Measurements from ENCODE around the gene MRPS27.

The MRPS27 gene

GRCh38 chr5:72248410-72248981, 71.5 kb downstream of the MRPS27 start:
- DNase-seq (ENCODE audit: low read depth) = peak; percentile 72
- no peak for TF ChIP-seq CTCF (IDR thresholded peaks at IDR 0.05; ENCODE audit: control insufficient read depth, insufficient read depth, low read depth, low read length, missing control alignments)

GRCh38 chr5:72246954-72247442, 73.0 kb downstream of the MRPS27 start:
- DNase-seq (ENCODE audit: low read depth) = no peak
- no peak for TF ChIP-seq CTCF (IDR thresholded peaks at IDR 0.05; ENCODE audit: control insufficient read depth, insufficient read depth, low read depth, low read length, missing control alignments)
- no peak overlapping the region for H3K4me3 ChIP-seq (ENCODE audit: control insufficient read depth, low read depth, low read length)

More at GRCh38 chr5:72248410-72248981, 71.5 kb downstream of the MRPS27 start:
- no peak overlapping the region for H3K4me3 ChIP-seq (ENCODE audit: control insufficient read depth, low read depth, low read length)

- no peak for DNase-seq (ENCODE audit: low read depth)
- TF ChIP-seq CTCF (IDR thresholded peaks at IDR 0.05; ENCODE audit: control insufficient read depth, insufficient read depth, low read depth, low read length, missing control alignments) = peak; percentile 47
- H3K4me3 ChIP-seq (ENCODE audit: control insufficient read depth, low read depth, low read length) = no peak overlapping the region
Measured at GRCh38 chr5:72245951-72246532, 74.0 kb downstream of the MRPS27 start.

GRCh38 chr5:72245546-72245945, 74.5 kb downstream of the MRPS27 start:
- no peak for DNase-seq (ENCODE audit: low read depth)
- TF ChIP-seq CTCF (IDR thresholded peaks at IDR 0.05; ENCODE audit: control insufficient read depth, insufficient read depth, low read depth, low read length, missing control alignments) = no peak
- H3K4me3 ChIP-seq (ENCODE audit: control insufficient read depth, low read depth, low read length) = no peak overlapping the region

- DNase-seq (ENCODE audit: low read depth) = peak; percentile 52
- peak; percentile 65 for TF ChIP-seq CTCF (IDR thresholded peaks at IDR 0.05; ENCODE audit: control insufficient read depth, insufficient read depth, low read depth, low read length, missing control alignments)
- H3K4me3 ChIP-seq (ENCODE audit: control insufficient read depth, low read depth, low read length) = no peak overlapping the region
Measured at GRCh38 chr5:72244862-72245371, 75.1 kb downstream of the MRPS27 start.

- no peak for DNase-seq (ENCODE audit: low read depth)
- no peak for TF ChIP-seq CTCF (IDR thresholded peaks at IDR 0.05; ENCODE audit: control insufficient read depth, insufficient read depth, low read depth, low read length, missing control alignments)
- H3K4me3 ChIP-seq (ENCODE audit: control insufficient read depth, low read depth, low read length) = no peak overlapping the region
Measured at GRCh38 chr5:72243706-72244105, 76.3 kb downstream of the MRPS27 start.

All from AG09309 (cell line).